Loucy (cell line): Measurements from ENCODE around the gene ZNF85.
"Not testable (repeated sequence)": the region's sequence is repeated elsewhere in the genome, so short reads cannot be mapped to it uniquely, and the experiment has no call there.

Source experiments
- H2AFZ ChIP-seq: fragments of 200-600 bp; sonication (generic); 2 replicates; pipeline ENCODE4 v1.6.0; 2016; ENCODE audit warnings: antibody characterized with exemption, mild to moderate bottlenecking, low read length, moderate library complexity
- H3F3A ChIP-seq: fragments of 200-600 bp; 2 replicates; pipeline ENCODE4 v1.6.0; 2016; ENCODE audit warnings: antibody characterized with exemption, low read depth, mild to moderate bottlenecking
- H3K27me3 ChIP-seq: fragments of 200-600 bp; sonication (generic); 2 replicates; pipeline ENCODE4 v1.6.1; 2014; ENCODE audit warnings: low read length, mild to moderate bottlenecking; ENCODE audit not compliant: insufficient read depth, poor library complexity, severe bottlenecking
- H3K36me3 ChIP-seq: fragments of 200-600 bp; sonication (generic); 2 replicates; pipeline ENCODE4 v1.6.1; 2016; ENCODE audit warnings: low read length; ENCODE audit not compliant: insufficient read depth
- H3K4me1 ChIP-seq: fragments of 200-600 bp; sonication (generic); 2 replicates; pipeline ENCODE4 v1.5.1; 2014; ENCODE audit warnings: low read length, mild to moderate bottlenecking; ENCODE audit not compliant: insufficient read depth, poor library complexity, severe bottlenecking
- H3K4me2 ChIP-seq: fragments of 200-600 bp; sonication (generic); 2 replicates; pipeline ENCODE4 v1.6.0; 2014; ENCODE audit warnings: antibody characterized with exemption, low read length, low read depth, mild to moderate bottlenecking; ENCODE audit not compliant: poor library complexity, severe bottlenecking
- H3K4me3 ChIP-seq: fragments of 200-600 bp; sonication (generic); 2 replicates; pipeline ENCODE4 v1.5.1; 2014; ENCODE audit warnings: low read length, mild to moderate bottlenecking, mixed read lengths; ENCODE audit not compliant: poor library complexity, severe bottlenecking
- H3K79me2 ChIP-seq: fragments of 200-600 bp; sonication (generic); 2 replicates; pipeline ENCODE4 v1.6.1; 2014; ENCODE audit warnings: low read length; ENCODE audit not compliant: insufficient read depth
- H3K9ac ChIP-seq: fragments of 200-600 bp; sonication (generic); 2 replicates; pipeline ENCODE4 v1.6.0; 2014; ENCODE audit warnings: mild to moderate bottlenecking, low read depth, low read length, moderate library complexity; ENCODE audit not compliant: poor library complexity, severe bottlenecking
- H3K9me2 ChIP-seq: fragments of 200-600 bp; sonication (generic); replicated peaks from 2 replicates; pipeline ENCODE4 v1.6.1; 2016; ENCODE audit warnings: low read depth, low read length, mixed read lengths
- H3K9me3 ChIP-seq: fragments of 200-600 bp; sonication (generic); 2 replicates; pipeline ENCODE4 v1.6.1; 2014; ENCODE audit warnings: mild to moderate bottlenecking, antibody characterized with exemption, low read length, low read depth; ENCODE audit not compliant: insufficient read depth
- H4K20me1 ChIP-seq: fragments of 200-600 bp; sonication (generic); 2 replicates; pipeline ENCODE4 v1.6.0; 2014; ENCODE audit warnings: antibody characterized with exemption, low read length, mild to moderate bottlenecking; ENCODE audit not compliant: insufficient read depth, poor library complexity, severe bottlenecking
- EZH2phosphoT487 ChIP-seq: fragments of 200-600 bp; IDR thresholded peaks from 2 replicates; pipeline ENCODE4 v1.6.1; 2018; ENCODE audit warnings: antibody characterized with exemption, mild to moderate bottlenecking, moderate library complexity, borderline replicate concordance
- TF ChIP-seq, protein P1 (sequence below): fragments of 200-600 bp; sonication (generic); conservative IDR thresholded peaks from 2 replicates; pipeline ENCODE4 v1.5.1; 2014; ENCODE audit warnings: mild to moderate bottlenecking, antibody characterized with exemption, low read length

Gene ZNF85

DNA sequence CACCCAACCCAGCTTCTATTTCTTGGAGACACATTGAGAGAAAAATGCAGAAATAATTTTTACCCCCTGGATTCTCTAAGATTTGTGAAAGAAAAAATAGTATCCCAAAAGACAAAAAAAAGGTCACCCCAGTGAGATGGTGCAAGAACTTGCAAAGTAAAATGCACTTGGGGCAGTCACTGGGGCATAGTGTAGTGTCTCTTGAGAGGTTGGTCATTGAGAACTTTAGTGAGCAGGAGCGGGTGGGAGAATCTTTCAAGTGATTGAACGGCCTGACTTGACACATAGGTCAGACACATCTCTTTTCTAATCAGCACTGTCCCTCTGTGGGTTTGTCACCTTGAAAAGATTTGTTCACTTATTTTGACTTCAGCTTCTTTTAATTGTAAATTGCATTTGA, 2.4 kb downstream of the ZNF85 start:
- Histone ChIP-seq H3K4me3 (peak overlapping the region; percentile 17), H3K36me3 (no peaks in the 10 kb centered on the region), H3F3A (no peaks in the 10 kb centered on the region), H3K79me2 (peaks cover 51% of the 10 kb centered on the region), H4K20me1 (peaks cover 14% of the 10 kb centered on the region), H3K9ac (no peak overlapping the region), H3K4me2 (peak overlapping the region; percentile 92), H3K9me2 (no peaks in the 10 kb centered on the region), H3K27me3 (no peaks in the 10 kb centered on the region), H3K9me3 (no peaks in the 10 kb centered on the region), H3K4me1 (peaks cover 26% of the 10 kb centered on the region), H2AFZ (no peak overlapping the region)
- no peak for TF ChIP-seq EZH2phosphoT487
- TF ChIP-seq, protein P1, sequence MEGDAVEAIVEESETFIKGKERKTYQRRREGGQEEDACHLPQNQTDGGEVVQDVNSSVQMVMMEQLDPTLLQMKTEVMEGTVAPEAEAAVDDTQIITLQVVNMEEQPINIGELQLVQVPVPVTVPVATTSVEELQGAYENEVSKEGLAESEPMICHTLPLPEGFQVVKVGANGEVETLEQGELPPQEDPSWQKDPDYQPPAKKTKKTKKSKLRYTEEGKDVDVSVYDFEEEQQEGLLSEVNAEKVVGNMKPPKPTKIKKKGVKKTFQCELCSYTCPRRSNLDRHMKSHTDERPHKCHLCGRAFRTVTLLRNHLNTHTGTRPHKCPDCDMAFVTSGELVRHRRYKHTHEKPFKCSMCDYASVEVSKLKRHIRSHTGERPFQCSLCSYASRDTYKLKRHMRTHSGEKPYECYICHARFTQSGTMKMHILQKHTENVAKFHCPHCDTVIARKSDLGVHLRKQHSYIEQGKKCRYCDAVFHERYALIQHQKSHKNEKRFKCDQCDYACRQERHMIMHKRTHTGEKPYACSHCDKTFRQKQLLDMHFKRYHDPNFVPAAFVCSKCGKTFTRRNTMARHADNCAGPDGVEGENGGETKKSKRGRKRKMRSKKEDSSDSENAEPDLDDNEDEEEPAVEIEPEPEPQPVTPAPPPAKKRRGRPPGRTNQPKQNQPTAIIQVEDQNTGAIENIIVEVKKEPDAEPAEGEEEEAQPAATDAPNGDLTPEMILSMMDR = no peak

DNA sequence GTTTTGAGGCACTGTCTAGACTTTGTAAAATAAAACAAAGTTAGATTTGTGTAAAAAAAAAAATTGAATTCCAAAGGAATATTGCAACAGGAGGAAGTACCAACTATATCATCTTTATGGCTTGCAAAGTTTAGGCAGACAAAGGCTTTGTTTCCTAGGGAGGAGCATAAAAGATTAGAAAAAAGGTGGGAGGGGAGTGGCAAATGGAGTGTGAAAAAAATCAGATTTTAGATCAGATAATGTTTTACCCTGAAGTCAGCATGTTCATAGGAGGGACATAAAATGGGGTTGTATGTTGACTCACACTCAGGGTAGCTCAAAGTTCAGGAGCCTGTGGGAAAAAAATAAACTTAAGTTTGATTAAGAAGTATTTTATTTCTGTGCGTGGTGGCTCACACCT, 3.7 kb downstream of the ZNF85 start:
- Histone ChIP-seq H2AFZ (no peak overlapping the region), H3F3A (no peaks in the 10 kb centered on the region), H3K9me3 (no peaks in the 10 kb centered on the region), H3K36me3 (no peaks in the 10 kb centered on the region), H3K4me1 (peaks cover 26% of the 10 kb centered on the region), H3K4me2 (peak overlapping the region; percentile 92), H3K27me3 (no peaks in the 10 kb centered on the region), H3K4me3 (peak overlapping the region; percentile 5), H4K20me1 (peaks cover 14% of the 10 kb centered on the region), H3K79me2 (peaks cover 59% of the 10 kb centered on the region), H3K9me2 (no peaks in the 10 kb centered on the region), H3K9ac (no peak overlapping the region)
- TF ChIP-seq, protein P1 = no peak
- TF ChIP-seq EZH2phosphoT487 = no peak

DNA sequence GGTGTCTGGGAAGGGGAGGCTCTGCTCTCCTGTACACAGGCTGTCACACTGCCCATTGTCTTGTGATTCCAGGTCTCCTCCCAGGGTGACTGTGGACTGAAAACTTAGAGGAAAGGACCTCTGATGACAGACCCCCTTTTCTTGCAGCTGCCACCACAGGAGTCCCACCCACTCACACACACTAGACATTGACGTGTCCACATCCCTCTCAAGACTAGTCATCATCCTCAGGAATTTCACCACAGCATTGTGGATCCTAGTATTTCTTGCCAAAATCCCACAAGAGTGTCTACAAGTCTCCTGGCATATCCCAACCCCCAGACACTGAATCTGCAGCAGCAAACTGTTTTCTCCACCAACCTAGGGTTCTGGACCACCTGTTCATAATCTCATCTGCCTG, 5.3 kb downstream of the ZNF85 start:
- H3K4me3 ChIP-seq = no peak overlapping the region
- no peaks in the 10 kb centered on the region for H3F3A ChIP-seq
- peaks cover 65% of the 10 kb centered on the region for H3K79me2 ChIP-seq
- H3K4me1 ChIP-seq = peaks cover 26% of the 10 kb centered on the region
- H3K4me2 ChIP-seq = no peak overlapping the region
- TF ChIP-seq, protein P1 = no peak
- no peak for TF ChIP-seq EZH2phosphoT487
- H3K9ac ChIP-seq = no peak overlapping the region
- no peaks in the 10 kb centered on the region for H3K9me2 ChIP-seq
- H3K9me3 ChIP-seq = no peaks in the 10 kb centered on the region
- no peaks in the 10 kb centered on the region for H3K36me3 ChIP-seq
- H2AFZ ChIP-seq = no peak overlapping the region
- H4K20me1 ChIP-seq = peaks cover 14% of the 10 kb centered on the region
- no peaks in the 10 kb centered on the region for H3K27me3 ChIP-seq

DNA sequence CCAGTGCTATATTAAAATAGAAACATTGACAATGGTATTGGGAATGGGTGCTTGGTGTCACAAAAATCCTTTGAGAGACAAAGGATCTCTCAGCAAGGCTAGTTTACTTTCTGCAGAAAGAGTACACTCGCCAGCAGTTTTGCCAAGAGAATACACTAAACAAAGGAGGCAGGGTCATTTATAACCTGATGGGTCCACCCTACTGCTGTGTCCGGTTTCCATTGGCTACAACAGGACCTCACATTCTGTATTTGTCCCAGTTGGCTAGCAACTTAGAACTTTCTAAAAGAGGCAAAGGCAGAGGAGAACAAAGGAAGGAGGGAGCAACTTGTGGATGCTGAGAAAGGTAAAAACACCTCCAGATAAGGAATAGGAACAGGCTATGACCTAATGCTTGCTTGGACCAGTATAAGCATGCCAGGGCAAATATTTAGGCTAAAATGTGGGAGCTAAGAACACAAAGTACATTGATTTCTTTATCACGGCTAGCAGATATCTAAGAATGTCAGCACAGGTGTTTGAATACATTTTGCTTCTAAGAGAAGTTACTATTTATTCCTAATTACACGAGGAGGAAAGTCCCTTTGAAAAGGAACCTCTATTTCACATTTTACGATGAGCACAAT, 13.4 kb downstream of the ZNF85 start:
- not testable (repeated sequence) for H3K27me3 ChIP-seq, H3K4me2 ChIP-seq, H3K9me3 ChIP-seq, H3K9ac ChIP-seq, H4K20me1 ChIP-seq, H3K4me1 ChIP-seq, H2AFZ ChIP-seq, H3F3A ChIP-seq, H3K9me2 ChIP-seq, H3K4me3 ChIP-seq
- peaks cover 26% of the 10 kb centered on the region; the same call in 1 of the 2 replicates for H3K36me3 ChIP-seq
- peaks cover 11% of the 10 kb centered on the region; the same call in 1 of the 2 replicates for H3K79me2 ChIP-seq

DNA sequence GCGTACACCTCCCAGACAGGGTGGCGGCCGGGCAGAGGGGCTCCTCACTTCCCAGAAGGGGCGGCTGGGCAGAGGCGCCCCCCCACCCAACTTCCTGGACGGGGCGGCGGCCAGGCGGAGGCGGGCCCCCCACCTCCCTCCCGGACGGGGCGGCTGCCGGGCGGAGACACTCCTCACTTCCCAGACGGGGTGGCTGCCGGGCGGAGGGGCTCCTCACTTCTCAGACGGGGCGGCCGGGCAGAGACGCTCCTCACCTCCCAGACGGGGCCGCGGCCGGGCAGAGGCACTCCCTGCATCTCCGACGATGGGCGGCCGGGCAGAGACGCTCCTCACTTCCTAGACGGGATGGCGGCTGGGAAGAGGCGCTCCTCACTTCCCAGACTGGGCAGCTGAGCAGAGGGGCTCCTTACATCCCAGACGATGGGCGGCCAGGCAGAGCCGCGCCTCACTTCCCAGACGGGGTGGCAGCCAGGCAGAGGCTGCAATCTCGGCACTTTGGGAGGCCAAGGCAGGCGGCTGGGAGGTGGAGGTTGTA, 29.6 kb downstream of the ZNF85 start:
- Histone ChIP-seq H3K36me3 (peaks cover 23% of the 10 kb centered on the region; the same call in 1 of the 2 replicates), H3K9me3 (peaks cover 14% of the 10 kb centered on the region; the same call in 1 of the 2 replicates)
- H3K4me2 ChIP-seq, H3K9me2 ChIP-seq, H3K9ac ChIP-seq, H3K79me2 ChIP-seq, H3K4me1 ChIP-seq, H4K20me1 ChIP-seq, H3K4me3 ChIP-seq, H2AFZ ChIP-seq, H3K27me3 ChIP-seq, H3F3A ChIP-seq: not testable (repeated sequence)
